Vagina (tissue), 2 donors: Measurements from ENCODE around the gene TUG1.

Experiments
- POLR2A ChIP-seq, 2 donors: fragments of 450-650 bp; IDR thresholded peaks; one replicate each; pipeline ENCODE4 v1.6.1; 2017; ENCODE audit warnings: antibody characterized with exemption in 2 of 2, mild to moderate bottlenecking in 2 of 2, moderate library complexity in 2 of 2
- POLR2AphosphoS5 ChIP-seq, 2 donors: sonication (generic); formaldehyde crosslinking; IDR thresholded peaks; one replicate each; pipeline ENCODE4 v1.9.0; 2017; ENCODE audit warnings: antibody characterized with exemption in 2 of 2, mild to moderate bottlenecking in 2 of 2, low read depth in 1 of 2; ENCODE audit not compliant: insufficient read depth in 1 of 2
- TF ChIP-seq, protein P1 (sequence below), 3 experiments: fragments of 450-650 bp in 2 of 3; fragments of 200-600 bp in 1 of 3; sonication (generic) in 1 of 3; IDR thresholded peaks; one replicate each; pipeline ENCODE4 v1.5.1; 2017 to 2019; ENCODE audit warnings: antibody characterized with exemption in 3 of 3, mild to moderate bottlenecking in 2 of 3, moderate library complexity in 2 of 3

- TF ChIP-seq, protein P1, sequence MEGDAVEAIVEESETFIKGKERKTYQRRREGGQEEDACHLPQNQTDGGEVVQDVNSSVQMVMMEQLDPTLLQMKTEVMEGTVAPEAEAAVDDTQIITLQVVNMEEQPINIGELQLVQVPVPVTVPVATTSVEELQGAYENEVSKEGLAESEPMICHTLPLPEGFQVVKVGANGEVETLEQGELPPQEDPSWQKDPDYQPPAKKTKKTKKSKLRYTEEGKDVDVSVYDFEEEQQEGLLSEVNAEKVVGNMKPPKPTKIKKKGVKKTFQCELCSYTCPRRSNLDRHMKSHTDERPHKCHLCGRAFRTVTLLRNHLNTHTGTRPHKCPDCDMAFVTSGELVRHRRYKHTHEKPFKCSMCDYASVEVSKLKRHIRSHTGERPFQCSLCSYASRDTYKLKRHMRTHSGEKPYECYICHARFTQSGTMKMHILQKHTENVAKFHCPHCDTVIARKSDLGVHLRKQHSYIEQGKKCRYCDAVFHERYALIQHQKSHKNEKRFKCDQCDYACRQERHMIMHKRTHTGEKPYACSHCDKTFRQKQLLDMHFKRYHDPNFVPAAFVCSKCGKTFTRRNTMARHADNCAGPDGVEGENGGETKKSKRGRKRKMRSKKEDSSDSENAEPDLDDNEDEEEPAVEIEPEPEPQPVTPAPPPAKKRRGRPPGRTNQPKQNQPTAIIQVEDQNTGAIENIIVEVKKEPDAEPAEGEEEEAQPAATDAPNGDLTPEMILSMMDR (IDR thresholded peaks at IDR 0.05): no peak
- no peak for TF ChIP-seq POLR2AphosphoS5 (IDR thresholded peaks at IDR 0.05; ENCODE audit: insufficient read depth in 1 of 2, low read depth in 1 of 2)
- no peak for TF ChIP-seq POLR2A (IDR thresholded peaks at IDR 0.05)
Observed at GRCh38 chr22:30998329-30998728, 29.3 kb downstream of the TUG1 start.
